ENCODE measurements around the gene GMPR2. TPM values are rescaled to one million over a fixed set of nuclear protein-coding genes. Genes with fewer than 3 reads are reported as not detected.
A peak's percentile ranks its signal among the peaks of the same experiment; 100 is the strongest.

The GMPR2 gene
- total RNA-seq, 4 donors from 2014 or later = 25.4 to 49.7 (median 47.8) TPM

DNA sequence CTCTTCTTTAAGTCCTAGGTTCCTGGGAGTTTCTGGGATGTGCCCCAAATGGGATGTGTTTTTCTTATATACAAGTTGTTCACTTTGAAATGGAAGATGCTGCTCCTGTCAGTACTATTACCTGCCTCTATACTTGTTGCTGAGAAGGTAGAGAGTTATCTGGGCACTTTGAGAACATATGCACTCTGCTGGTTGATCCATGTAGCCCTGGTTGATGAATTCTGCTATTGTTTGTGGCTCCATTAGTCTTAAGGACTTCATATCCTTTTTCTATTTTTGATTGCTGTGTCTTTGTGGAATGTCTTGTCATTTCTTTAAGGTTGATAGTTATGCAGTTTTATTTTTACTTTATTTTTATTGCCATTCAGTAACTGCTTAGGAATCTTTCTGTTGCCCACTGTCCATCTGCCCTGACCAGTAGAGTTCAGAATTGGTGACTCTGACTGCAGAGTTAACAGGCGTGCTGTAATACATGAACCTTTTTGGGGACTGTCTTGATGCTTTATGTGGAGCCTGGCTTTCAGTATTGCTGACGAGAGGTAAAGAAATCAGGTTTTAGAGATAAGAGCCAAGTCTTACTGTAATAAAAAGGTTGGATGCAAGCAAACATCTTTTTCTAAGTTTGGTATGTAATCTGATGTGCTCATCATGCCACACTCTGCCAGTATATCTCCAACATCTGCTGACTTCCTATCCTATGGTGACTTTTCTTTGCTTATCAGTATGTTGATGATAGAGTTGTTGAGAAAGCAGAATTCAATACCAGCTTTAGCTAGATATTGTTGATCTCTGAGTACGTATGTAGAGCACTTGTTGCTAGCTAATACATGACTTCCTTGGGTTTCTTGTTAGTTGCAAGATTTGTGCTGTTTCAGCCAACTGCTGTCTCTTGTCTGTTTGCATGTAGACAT is 1.6 kb downstream of the GMPR2 start:
- H3K4me3 ChIP-seq = peak overlapping the region; percentile 79

DNA sequence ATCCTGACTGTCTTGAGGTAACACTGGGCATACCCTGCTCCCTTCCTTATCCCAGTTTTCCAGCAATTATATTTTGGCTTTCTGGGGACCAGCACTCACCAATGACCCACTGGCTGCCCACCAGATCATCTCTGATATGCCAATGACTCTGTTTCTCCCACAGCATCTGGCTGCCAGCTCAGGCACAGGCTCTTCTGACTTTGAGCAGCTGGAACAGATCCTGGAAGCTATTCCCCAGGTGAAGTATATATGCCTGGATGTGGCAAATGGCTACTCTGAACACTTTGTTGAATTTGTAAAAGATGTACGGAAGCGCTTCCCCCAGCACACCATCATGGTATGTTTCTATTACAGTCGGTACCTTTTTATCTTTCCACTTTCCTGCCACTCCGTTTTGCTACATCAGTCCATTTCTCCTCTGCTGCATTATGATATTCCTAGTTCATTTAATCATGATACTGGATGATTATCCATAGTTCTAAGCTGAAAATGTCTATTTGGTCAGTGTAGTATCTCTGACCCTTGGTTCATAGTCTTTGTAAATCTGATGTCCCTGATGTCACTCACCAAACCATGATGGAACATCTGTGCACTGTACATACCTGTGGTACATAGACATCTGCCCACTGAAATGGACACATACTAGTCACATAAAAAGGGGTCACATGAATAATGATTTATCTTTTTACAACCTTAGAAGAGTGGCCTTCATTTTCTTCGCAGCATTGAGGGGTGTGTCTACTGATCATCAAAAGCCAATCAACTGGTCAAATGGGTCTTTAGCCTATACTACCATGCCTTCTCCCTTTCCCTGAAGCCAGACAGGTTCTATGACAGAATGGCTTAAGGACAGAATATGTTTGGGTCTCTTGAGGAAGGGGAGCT is 3.3 kb downstream of the GMPR2 start:
- H3K4me1 ChIP-seq = peaks cover 59% of the 10 kb centered on the region
- H3K36me3 ChIP-seq = peaks cover 53% of the 10 kb centered on the region
- WGBS = 89% methylated on average over 5 of the region's 5 CpGs
- no peaks in the 10 kb centered on the region for H3K9me3 ChIP-seq
- no peak for TF ChIP-seq EP300 (IDR thresholded peaks at IDR 0.05)
- TF ChIP-seq, protein P1, sequence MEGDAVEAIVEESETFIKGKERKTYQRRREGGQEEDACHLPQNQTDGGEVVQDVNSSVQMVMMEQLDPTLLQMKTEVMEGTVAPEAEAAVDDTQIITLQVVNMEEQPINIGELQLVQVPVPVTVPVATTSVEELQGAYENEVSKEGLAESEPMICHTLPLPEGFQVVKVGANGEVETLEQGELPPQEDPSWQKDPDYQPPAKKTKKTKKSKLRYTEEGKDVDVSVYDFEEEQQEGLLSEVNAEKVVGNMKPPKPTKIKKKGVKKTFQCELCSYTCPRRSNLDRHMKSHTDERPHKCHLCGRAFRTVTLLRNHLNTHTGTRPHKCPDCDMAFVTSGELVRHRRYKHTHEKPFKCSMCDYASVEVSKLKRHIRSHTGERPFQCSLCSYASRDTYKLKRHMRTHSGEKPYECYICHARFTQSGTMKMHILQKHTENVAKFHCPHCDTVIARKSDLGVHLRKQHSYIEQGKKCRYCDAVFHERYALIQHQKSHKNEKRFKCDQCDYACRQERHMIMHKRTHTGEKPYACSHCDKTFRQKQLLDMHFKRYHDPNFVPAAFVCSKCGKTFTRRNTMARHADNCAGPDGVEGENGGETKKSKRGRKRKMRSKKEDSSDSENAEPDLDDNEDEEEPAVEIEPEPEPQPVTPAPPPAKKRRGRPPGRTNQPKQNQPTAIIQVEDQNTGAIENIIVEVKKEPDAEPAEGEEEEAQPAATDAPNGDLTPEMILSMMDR (IDR thresholded peaks at IDR 0.05) = no peak
- TF ChIP-seq POLR2A (IDR thresholded peaks at IDR 0.05) = no peak
- no peak for TF ChIP-seq POLR2AphosphoS5 (IDR thresholded peaks at IDR 0.05)
- DNase-seq (ENCODE audit: low spot score in 2 of 2) = no peak
- H3K27ac ChIP-seq = no peak overlapping the region
- no peak overlapping the region for H3K4me3 ChIP-seq
- H3K27me3 ChIP-seq = no peaks in the 10 kb centered on the region

More for the DNA sequence above, 1.6 kb downstream of the GMPR2 start:
- peaks cover 48% of the 10 kb centered on the region for H3K4me1 ChIP-seq
- H3K36me3 ChIP-seq = peaks cover 37% of the 10 kb centered on the region
- DNase-seq (ENCODE audit: low spot score in 2 of 2) = no peak
- H3K9me3 ChIP-seq = no peaks in the 10 kb centered on the region
- no peak overlapping the region for H3K27ac ChIP-seq
- WGBS = 67% methylated on average over 3 of the region's 3 CpGs
- TF ChIP-seq, protein P1 (IDR thresholded peaks at IDR 0.05) = no peak
- TF ChIP-seq POLR2A (IDR thresholded peaks at IDR 0.05) = no peak
- TF ChIP-seq POLR2AphosphoS5 (IDR thresholded peaks at IDR 0.05) = no peak
- TF ChIP-seq EP300 (IDR thresholded peaks at IDR 0.05) = no peak
- H3K27me3 ChIP-seq = no peaks in the 10 kb centered on the region

DNA sequence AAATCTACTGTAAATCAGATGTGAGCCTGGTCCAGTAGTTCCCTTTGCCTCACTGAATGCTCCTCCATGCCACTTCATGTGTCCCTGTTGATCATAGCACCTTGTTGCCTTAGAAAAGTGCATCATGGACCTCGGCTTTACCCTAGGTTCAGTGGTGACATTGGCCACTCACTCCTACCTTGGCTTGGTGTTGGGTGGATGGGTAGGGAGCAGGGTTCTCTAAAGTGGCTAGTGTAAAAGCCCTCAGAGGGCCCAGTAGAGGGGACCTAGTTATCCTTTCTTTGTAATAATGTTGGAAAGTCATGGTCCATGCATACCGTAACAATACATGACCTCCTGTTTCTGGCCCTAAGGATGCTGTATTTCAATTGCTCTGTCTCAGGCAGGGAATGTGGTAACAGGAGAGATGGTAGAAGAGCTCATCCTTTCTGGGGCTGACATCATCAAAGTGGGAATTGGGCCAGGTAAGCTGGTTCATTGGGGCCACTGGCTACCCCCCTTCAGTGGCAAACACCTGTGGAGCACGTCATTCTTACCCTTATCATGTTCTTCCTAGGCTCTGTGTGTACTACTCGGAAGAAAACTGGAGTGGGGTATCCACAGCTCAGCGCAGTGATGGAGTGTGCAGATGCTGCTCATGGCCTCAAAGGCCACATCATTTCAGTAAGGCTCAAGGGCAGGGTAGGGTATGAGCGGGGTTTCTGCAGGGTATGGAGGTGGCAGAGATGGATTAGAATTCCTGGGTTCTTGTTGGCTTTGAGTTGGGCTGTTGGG is 4.1 kb downstream of the GMPR2 start:
- 91% methylated on average over 6 of the region's 6 CpGs for WGBS
- no peak overlapping the region for H3K4me3 ChIP-seq
- no peaks in the 10 kb centered on the region for H3K27me3 ChIP-seq
- H3K4me1 ChIP-seq = peaks cover 60% of the 10 kb centered on the region
- H3K27ac ChIP-seq = no peak overlapping the region
- no peaks in the 10 kb centered on the region for H3K9me3 ChIP-seq
- TF ChIP-seq EP300 (IDR thresholded peaks at IDR 0.05) = no peak
- TF ChIP-seq, protein P1 (IDR thresholded peaks at IDR 0.05) = no peak
- no peak for TF ChIP-seq POLR2AphosphoS5 (IDR thresholded peaks at IDR 0.05)
- no peak for TF ChIP-seq POLR2A (IDR thresholded peaks at IDR 0.05)
- no peak for DNase-seq (ENCODE audit: low spot score in 2 of 2)
- peaks cover 53% of the 10 kb centered on the region for H3K36me3 ChIP-seq

DNA sequence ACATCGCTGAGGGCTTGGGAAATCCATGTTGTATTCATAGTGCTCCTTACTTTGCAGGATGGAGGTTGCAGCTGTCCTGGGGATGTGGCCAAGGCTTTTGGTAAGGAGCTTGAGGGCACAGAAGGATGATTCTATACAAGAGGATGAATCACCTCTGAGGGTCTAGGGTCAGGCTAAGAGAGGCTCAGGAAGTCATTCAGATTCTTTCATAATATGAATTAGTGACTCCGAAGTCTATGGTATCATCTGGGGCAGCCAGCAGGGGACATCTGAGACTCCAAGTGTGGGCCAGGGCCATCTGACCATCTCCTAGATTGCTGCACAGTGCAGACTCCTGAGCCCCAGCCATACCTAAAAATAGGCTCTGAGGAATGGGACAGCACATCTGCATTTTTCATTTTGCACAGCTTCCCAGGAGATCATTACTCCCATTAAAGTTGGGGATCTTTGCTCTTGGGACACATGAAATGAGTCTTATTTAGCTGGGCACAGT is 4.8 kb downstream of the GMPR2 start:
- H3K4me3 ChIP-seq = no peak overlapping the region
- no peaks in the 10 kb centered on the region for H3K27me3 ChIP-seq
- WGBS = 96% methylated on average over 2 of the region's 2 CpGs
- H3K36me3 ChIP-seq = peaks cover 53% of the 10 kb centered on the region
- no peak for DNase-seq (ENCODE audit: low spot score in 2 of 2)
- no peak overlapping the region for H3K27ac ChIP-seq
- H3K9me3 ChIP-seq = no peaks in the 10 kb centered on the region
- no peak for TF ChIP-seq POLR2AphosphoS5 (IDR thresholded peaks at IDR 0.05)
- TF ChIP-seq, protein P1 (IDR thresholded peaks at IDR 0.05) = no peak
- no peak for TF ChIP-seq POLR2A (IDR thresholded peaks at IDR 0.05)
- no peak for TF ChIP-seq EP300 (IDR thresholded peaks at IDR 0.05)
- H3K4me1 ChIP-seq = peaks cover 61% of the 10 kb centered on the region

Measured in suprapubic skin (tissue), 4 donors.